GM23338 (cell line): ENCODE results near the gene OLA1. TPM values are rescaled to one million over a fixed set of nuclear protein-coding genes. Genes with fewer than 3 reads are reported as not detected.

Experiments
- ATAC-seq: fragments of 200-7000 bp; cut with Tn5 transposase; 3 replicates; pipeline ENCODE4 v1.9.1; 2020
- DNase-seq: peaks from one replicate; pipeline ENCODE4 v3.0.0-alpha.2; 2015; ENCODE audit warnings: low spot score
- H2AFZ ChIP-seq: fragments of 200-600 bp; sonication (generic); 2 replicates; pipeline ENCODE4 v1.8.0; 2016; ENCODE audit warnings: antibody characterized with exemption, mild to moderate bottlenecking, moderate library complexity
- H3F3A ChIP-seq: fragments of 200-600 bp; sonication (generic); replicated peaks from 2 replicates; pipeline ENCODE4 v1.8.0; 2017; ENCODE audit warnings: antibody characterized with exemption, mixed run types, low read depth
- H3K27ac ChIP-seq: fragments of 200-600 bp; sonication (generic); 2 replicates; pipeline ENCODE4 v1.6.1; 2016; ENCODE audit warnings: low read depth
- H3K27me3 ChIP-seq: fragments of 200-600 bp; sonication (generic); 2 replicates; pipeline ENCODE4 v1.8.0; 2016; ENCODE audit warnings: mild to moderate bottlenecking, mixed run types, moderate library complexity; ENCODE audit not compliant: insufficient read depth
- H3K36me3 ChIP-seq: fragments of 200-600 bp; sonication (generic); 2 replicates; pipeline ENCODE4 v1.8.0; 2016; ENCODE audit warnings: mild to moderate bottlenecking; ENCODE audit not compliant: insufficient read depth
- H3K4me1 ChIP-seq: fragments of 200-600 bp; sonication (generic); 2 replicates; pipeline ENCODE4 v1.8.0; 2016; ENCODE audit warnings: mild to moderate bottlenecking, moderate library complexity; ENCODE audit not compliant: insufficient read depth
- H3K4me2 ChIP-seq: fragments of 200-600 bp; sonication (generic); 2 replicates; pipeline ENCODE4 v1.7.1; 2017; ENCODE audit warnings: mixed run types
- H3K4me3 ChIP-seq: fragments of 200-600 bp; sonication (generic); 2 replicates; pipeline ENCODE4 v1.6.1; 2016; ENCODE audit warnings: mixed run types
- H3K79me2 ChIP-seq: fragments of 200-600 bp; sonication (generic); replicated peaks from 2 replicates; pipeline ENCODE4 v1.8.0; 2017; ENCODE audit warnings: mild to moderate bottlenecking; ENCODE audit not compliant: insufficient read depth
- H3K9me2 ChIP-seq: fragments of 200-600 bp; sonication (generic); 2 replicates; pipeline ENCODE4 v1.8.0; 2017; ENCODE audit not compliant: insufficient read depth
- H4K20me1 ChIP-seq: fragments of 200-600 bp; sonication (generic); replicated peaks from 2 replicates; pipeline ENCODE4 v1.8.0; 2017; ENCODE audit warnings: mild to moderate bottlenecking; ENCODE audit not compliant: insufficient read depth
- H3K27ac Mint-ChIP-seq: 2 replicates; pipeline ENCODE4 v1.8.0; 2020; ENCODE audit warnings: inconsistent platforms, mild to moderate bottlenecking, moderate library complexity, mixed read lengths
- H3K27me3 Mint-ChIP-seq: 3 replicates; pipeline ENCODE4 v1.8.0; 2022; ENCODE audit warnings: low read depth, mild to moderate bottlenecking, moderate library complexity, mixed read lengths, inconsistent platforms; ENCODE audit not compliant: insufficient read depth, poor library complexity
- H3K36me3 Mint-ChIP-seq: 3 replicates; pipeline ENCODE4 v1.8.0; 2021; ENCODE audit warnings: low read depth, mild to moderate bottlenecking, inconsistent platforms, moderate library complexity, mixed read lengths
- H3K4me1 Mint-ChIP-seq: 3 replicates; pipeline ENCODE4 v1.8.0; 2020; ENCODE audit warnings: mild to moderate bottlenecking, inconsistent platforms, mixed read lengths
- H3K4me3 Mint-ChIP-seq: 3 replicates; pipeline ENCODE4 v1.8.0; 2021; ENCODE audit warnings: moderate library complexity, mild to moderate bottlenecking, inconsistent platforms, mixed read lengths
- H3K9me3 Mint-ChIP-seq: 3 replicates; pipeline ENCODE4 v1.8.0; 2020; ENCODE audit warnings: moderate library complexity, mild to moderate bottlenecking, inconsistent platforms, mixed read lengths
- CREB1 ChIP-seq: fragments of 250-450 bp; sonication (Bioruptor Pico); IDR thresholded peaks from 2 replicates; pipeline ENCODE4 v1.5.0; 2020; ENCODE audit warnings: low read depth, mild to moderate bottlenecking, moderate library complexity
- CTCF ChIP-seq, 2 experiments: fragments of 200-600 bp in 1 of 2; sonication (generic) in 1 of 2; conservative IDR thresholded peaks; 2 replicates each; pipeline versions ENCODE4 v1.5.1 to v1.6.1; 2016 to 2017; ENCODE audit warnings: antibody characterized with exemption in 2 of 2, low read depth in 2 of 2, mild to moderate bottlenecking in 2 of 2, moderate library complexity in 1 of 2
- ETS1 ChIP-seq: IDR thresholded peaks from 2 replicates; pipeline ENCODE4 v1.6.1; 2016; ENCODE audit warnings: antibody characterized with exemption
- EZH2 ChIP-seq: fragments of 200-600 bp; sonication (generic); IDR thresholded peaks from one replicate; pipeline ENCODE4 v1.8.0; 2017; ENCODE audit warnings: antibody characterized with exemption, mild to moderate bottlenecking, low read depth; ENCODE audit not compliant: unreplicated experiment
- EZH2phosphoT487 ChIP-seq: fragments of 200-600 bp; sonication (generic); IDR thresholded peaks from one replicate; pipeline ENCODE4 v1.8.1; 2018; ENCODE audit warnings: antibody characterized with exemption; ENCODE audit not compliant: unreplicated experiment
- NANOG ChIP-seq: IDR thresholded peaks from 2 replicates; pipeline ENCODE4 v1.6.1; 2016; ENCODE audit warnings: antibody characterized with exemption, borderline replicate concordance
- POLR2AphosphoS5 ChIP-seq: IDR thresholded peaks from 2 replicates; pipeline ENCODE4 v1.6.1; 2016; ENCODE audit warnings: antibody characterized with exemption, low read depth
- STAT1 ChIP-seq: IDR thresholded peaks from one replicate; pipeline ENCODE4 v1.6.1; 2016; ENCODE audit warnings: antibody characterized with exemption; ENCODE audit not compliant: unreplicated experiment
- ZNF114 ChIP-seq: fragments of 250-450 bp; sonication (Bioruptor Pico); IDR thresholded peaks from 2 replicates; pipeline ENCODE4 v1.5.0; 2020; ENCODE audit warnings: mild to moderate bottlenecking, moderate library complexity
- ZNF331 ChIP-seq: fragments of 250-450 bp; sonication (Bioruptor Pico); IDR thresholded peaks from 2 replicates; pipeline ENCODE4 v1.5.0; 2020; ENCODE audit warnings: low read depth, mild to moderate bottlenecking, moderate library complexity
- ZNF462 ChIP-seq: fragments of 250-450 bp; sonication (Bioruptor Pico); IDR thresholded peaks from 2 replicates; pipeline ENCODE4 v1.5.0; 2020; ENCODE audit warnings: mild to moderate bottlenecking, moderate library complexity
- polyA plus RNA-seq: library from polyadenylated mRNA; unstranded; fragments of >200 nt; fragmentation: Nextera tagmentation; extraction: Ambion mirVana; gene quantifications from 2 replicates; pipeline ENCODE4 v1.2.1, GENCODE V29; 2016
- total RNA-seq: library from RNA; depleted of rRNA; stranded (reverse); fragments of >200 nt; shearing (Covaris generic); gene quantifications from 2 replicates; pipeline ENCODE4 v1.2.3, GENCODE V29; 2014

OLA1 gene
- total and polyA plus RNA-seq, 2 experiments from 2014 or later, result 104 to 242 TPM

GRCh38 chr2:174157053-174157452 lies 91.3 kb downstream of the OLA1 start:
- ATAC-seq (no peak), DNase-seq (no peak)
- Mint-ChIP-seq H3K4me1 (peaks cover 9% of the 10 kb centered on the region; the same call in 2 of the 3 replicates), H3K27ac (no peak overlapping the region), H3K36me3 (no peaks in the 10 kb centered on the region), H3K4me3 (no peak overlapping the region), H3K27me3 (peaks cover 4% of the 10 kb centered on the region), H3K9me3 (no peaks in the 10 kb centered on the region)
- Histone ChIP-seq H3K36me3 (no peaks in the 10 kb centered on the region), H3K4me1 (peaks cover 6% of the 10 kb centered on the region; the same call in 1 of the 2 replicates), H3K27ac (no peak overlapping the region), H3K27me3 (no peaks in the 10 kb centered on the region), H3K9me2 (no peaks in the 10 kb centered on the region), H3K79me2 (peaks cover 20% of the 10 kb centered on the region), H2AFZ (no peak overlapping the region), H3K4me2 (no peak overlapping the region), H4K20me1 (peaks cover 6% of the 10 kb centered on the region), H3K4me3 (no peak overlapping the region), H3F3A (no peaks in the 10 kb centered on the region)
- TF ChIP-seq EZH2 (no peak), NANOG (no peak), ETS1 (no peak), POLR2AphosphoS5 (no peak), CREB1 (no peak), ZNF114 (CRISPR knock-in tag) (no peak)

GRCh38 chr2:174153757-174154680 lies 94.3 kb downstream of the OLA1 start:
- H3K9me2 ChIP-seq, result no peaks in the 10 kb centered on the region
- H3K4me3 Mint-ChIP-seq, result no peak overlapping the region
- no peaks in the 10 kb centered on the region for H3K27me3 ChIP-seq
- H3K36me3 ChIP-seq, result no peaks in the 10 kb centered on the region
- no peak overlapping the region; the same call in 1 of the 2 replicates for H3K27ac Mint-ChIP-seq
- no peak overlapping the region for H2AFZ ChIP-seq
- peaks cover 5% of the 10 kb centered on the region; the same call in 1 of the 2 replicates for H3K4me1 ChIP-seq
- peaks cover 7% of the 10 kb centered on the region; the same call in 2 of the 3 replicates for H3K4me1 Mint-ChIP-seq
- no peaks in the 10 kb centered on the region for H3K9me3 Mint-ChIP-seq
- DNase-seq, result no peak
- no peak overlapping the region for H3K4me3 ChIP-seq
- H3K27ac ChIP-seq, result no peak overlapping the region
- peaks cover 6% of the 10 kb centered on the region; the same call in 1 of the 2 replicates for H4K20me1 ChIP-seq
- H3F3A ChIP-seq, result no peaks in the 10 kb centered on the region
- ATAC-seq, result no peak
- H3K4me2 ChIP-seq, result no peak overlapping the region
- peaks cover 4% of the 10 kb centered on the region for H3K27me3 Mint-ChIP-seq
- H3K79me2 ChIP-seq, result peaks cover 24% of the 10 kb centered on the region
- H3K36me3 Mint-ChIP-seq, result no peaks in the 10 kb centered on the region
- TF ChIP-seq POLR2AphosphoS5, result no peak
- TF ChIP-seq ZNF331 (CRISPR knock-in tag), result no peak
- TF ChIP-seq ZNF462, result no peak
- no peak for TF ChIP-seq CTCF (conservative IDR thresholded peaks at IDR 0.05; ENCODE audit: low read depth in 2 of 2)
- no peak for TF ChIP-seq EZH2phosphoT487
- no peak for TF ChIP-seq ZNF114 (CRISPR knock-in tag)
- no peak for TF ChIP-seq CREB1
- no peak for TF ChIP-seq NANOG
- no peak for TF ChIP-seq STAT1
- no peak for TF ChIP-seq EZH2
